Astrocyte (in vitro differentiated cells and primary cell): ENCODE measurements around the gene SLC35C1.

Experiments used
- CTCF ChIP-seq: IDR thresholded peaks from 2 replicates; pipeline ENCODE4 v1.5.1; 2011; ENCODE audit warnings: low read depth, mild to moderate bottlenecking, inconsistent platforms, low read length, moderate library complexity; ENCODE audit not compliant: insufficient read depth
- EZH2 ChIP-seq: IDR thresholded peaks from 2 replicates; pipeline ENCODE4 v1.6.1; 2012; ENCODE audit warnings: mild to moderate bottlenecking, low read length, inconsistent platforms; ENCODE audit not compliant: insufficient read depth

- no peak for TF ChIP-seq CTCF
- no peak for TF ChIP-seq EZH2
These were observed 13.4 kb upstream of the SLC35C1 start for GRCh38 chr11:45791524-45791923.
